NCI-H2227 (cell line): Measurements from ENCODE around the gene AUTS2.
"Not testable (repeated sequence)": the region's sequence is repeated elsewhere in the genome, so short reads cannot be mapped to it uniquely, and the experiment has no call there.

Experiments used
- DNase-seq: peaks from one replicate; lab custom pipeline; 2025; ENCODE audit not compliant: unreplicated experiment; lab: John Stamatoyannopoulos, UW

Gene AUTS2

DNA sequence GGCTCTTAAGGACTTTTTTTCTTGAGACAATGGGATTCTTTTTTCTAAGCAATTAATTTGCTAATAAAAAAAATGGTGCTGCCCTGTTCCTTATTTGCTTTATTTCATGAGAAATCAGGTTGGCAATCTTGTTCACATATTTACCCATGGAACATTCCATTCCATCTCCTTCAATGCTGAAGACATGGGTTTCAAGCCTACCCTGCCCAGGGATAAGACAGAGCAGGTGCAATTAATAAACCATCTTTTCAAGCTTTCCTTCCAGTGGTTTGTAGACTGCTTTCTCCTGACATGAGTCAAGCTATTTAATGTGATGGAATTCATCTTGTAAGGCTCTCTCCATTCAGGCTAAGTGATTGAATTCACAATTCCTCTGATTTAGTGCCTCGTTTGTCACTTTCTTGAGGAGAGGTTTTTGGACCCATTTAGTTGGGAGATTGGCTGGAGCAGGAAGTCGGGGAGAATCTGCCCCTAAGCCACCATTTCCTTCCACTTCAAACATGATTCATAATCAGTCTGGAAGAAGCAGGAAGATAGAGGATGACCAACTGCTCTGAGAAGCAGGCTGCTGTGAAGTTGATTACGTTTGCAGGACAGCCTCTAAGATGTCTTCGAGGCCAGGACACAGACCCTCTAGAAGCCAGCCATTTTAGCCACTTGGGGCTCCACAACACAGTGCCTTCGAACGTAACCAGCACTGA, 981.3 kb downstream of the AUTS2 start:
- DNase-seq, result no peak

DNA sequence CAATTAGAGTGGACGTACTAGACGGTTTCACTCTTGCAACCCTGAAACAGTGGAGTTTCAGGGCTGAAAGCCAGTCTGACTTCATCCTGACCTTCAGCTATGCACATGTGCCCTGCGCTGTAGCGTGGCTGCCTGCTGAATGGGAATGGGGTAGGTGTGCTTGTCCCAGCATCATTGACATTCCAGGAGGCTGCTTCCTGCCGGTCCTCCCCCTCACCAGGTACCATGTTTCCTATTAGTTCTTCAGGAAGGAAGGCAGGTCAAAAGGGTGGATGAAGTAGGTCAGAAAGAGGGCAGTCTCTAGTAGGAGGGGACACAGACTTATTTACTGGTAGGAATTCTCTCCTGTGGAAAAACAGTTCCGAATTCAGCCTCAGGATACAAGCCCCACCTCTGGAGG, 981.9 kb downstream of the AUTS2 start:
- no peak for DNase-seq

DNA sequence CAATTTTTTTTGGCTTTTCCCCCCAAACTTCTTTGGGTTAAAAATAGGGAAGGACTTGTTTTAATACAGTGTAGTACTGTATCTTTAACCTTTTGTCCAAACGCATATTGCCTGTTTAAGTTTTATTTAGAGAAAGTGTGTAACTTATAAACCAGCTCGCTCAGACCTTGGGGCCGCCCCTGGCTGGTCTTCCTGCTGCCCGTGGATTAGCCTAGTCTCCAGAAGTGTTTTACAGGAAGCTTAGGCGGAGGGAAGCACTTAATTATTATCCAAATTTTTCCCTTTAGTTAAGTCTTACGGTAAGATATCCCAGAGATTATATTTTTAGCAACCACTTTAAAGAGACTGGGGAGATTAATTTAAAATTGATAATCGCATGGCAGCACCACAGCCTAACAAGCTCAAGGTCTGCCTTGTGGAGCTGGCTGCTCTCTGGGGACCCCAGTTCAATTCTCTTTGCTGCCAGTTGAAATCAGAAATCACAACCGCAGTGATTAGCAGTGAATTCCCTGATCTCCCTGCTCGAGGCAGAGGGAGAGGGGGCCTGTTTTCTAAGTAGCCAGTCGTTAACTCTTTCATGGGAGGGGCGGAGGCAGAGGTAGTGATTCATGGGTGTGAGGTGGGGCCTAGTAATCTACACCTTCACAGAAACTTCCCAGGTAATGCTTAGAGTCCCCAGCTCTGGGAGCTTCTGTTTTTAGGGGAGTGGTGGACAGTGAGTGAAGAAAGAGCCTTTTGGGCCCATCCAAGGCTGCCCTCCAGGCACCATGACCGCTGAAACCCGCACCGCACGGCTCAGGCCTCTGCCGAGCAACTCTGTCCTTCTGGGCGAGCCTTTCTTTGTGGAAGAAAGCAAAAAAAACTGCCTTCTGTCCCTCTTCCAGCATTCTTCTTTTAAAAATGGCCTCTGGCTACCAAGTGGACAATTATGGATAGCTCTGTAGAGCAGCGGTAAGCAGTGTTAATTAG, 984.9 kb downstream of the AUTS2 start:
- DNase-seq, result peak; percentile 32

DNA sequence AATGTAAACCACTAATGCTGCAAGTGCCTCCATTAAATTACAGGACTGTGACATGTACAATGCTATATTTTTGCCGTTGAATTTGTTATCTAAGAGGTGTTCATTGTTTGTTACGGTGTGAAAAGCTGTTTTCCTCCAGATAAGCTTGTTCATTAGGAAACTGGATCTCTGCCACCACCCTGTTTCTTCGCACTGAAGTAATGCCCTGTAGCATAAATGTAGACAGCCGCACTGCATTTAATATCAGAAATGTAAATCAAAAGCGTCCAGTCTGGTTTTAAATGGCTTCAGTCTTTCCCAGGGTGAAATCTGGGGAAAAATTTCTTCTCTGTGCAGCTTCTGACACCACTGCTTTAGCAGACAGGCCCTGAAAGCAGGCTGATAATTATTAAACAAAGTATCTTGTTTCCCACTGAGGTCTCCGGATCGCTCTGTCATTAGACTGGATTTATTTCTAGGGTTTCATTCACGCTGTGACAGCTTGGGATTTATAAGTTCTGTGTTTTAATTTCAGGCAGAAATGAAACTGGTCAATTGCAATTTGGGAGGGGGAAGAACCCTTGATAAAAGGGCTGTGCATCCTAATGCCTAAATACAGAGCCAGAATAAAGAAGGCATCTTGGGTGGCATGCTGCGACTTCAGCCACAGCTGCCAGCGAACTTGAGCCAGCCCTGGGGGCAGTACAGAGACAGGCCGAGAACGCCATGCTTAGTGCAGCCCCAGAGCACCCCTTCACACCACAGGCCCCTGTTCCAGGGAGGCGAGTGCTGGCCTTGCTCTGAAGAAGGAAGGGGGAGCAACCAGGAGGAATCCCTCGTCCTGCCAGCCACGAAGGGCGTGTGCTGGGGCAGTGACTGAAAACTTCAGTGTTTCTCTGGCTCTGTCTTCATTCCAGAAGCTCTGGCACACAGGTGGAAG, 985.9 kb downstream of the AUTS2 start:
- DNase-seq, result peak; percentile 43

DNA sequence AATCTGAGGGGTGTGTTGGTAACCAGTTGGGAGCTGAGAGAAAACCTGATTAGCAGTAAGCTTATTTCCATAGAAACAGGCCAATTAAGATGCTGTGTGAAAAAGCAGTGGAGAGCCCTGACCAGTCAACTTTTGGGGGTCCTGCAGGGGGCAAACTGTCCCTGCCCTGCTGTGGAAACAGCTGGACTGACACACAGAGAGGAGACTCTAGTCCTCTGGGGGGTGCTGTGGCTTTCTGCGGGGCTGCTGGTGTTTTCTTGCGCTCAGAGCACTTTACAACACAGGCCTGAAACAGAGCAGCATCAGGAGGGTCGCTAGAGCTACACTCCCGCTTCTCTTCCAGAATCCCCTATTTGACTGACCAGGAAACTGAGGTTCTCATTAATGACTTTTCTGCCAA, 986.8 kb downstream of the AUTS2 start:
- DNase-seq, result no peak

DNA sequence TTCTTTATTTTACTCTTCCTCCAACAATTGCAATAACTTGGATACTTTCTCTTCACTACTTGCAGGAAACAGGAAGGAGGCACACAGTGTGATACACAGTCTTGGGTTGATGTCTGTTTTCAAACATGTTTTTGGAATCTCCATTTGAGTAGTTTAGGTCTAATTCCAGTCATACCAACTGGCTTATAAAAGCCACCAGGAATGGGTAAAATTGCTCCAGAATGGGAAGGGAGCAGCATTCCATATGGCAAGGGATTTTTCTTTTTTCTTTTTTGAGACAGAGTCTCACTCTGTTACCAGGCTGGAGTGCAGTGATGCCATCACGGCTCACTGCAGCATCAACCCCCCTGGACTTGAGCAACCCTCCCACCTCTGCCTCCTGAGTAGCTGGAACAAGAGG, 988.5 kb downstream of the AUTS2 start:
- DNase-seq, result no peak

DNA sequence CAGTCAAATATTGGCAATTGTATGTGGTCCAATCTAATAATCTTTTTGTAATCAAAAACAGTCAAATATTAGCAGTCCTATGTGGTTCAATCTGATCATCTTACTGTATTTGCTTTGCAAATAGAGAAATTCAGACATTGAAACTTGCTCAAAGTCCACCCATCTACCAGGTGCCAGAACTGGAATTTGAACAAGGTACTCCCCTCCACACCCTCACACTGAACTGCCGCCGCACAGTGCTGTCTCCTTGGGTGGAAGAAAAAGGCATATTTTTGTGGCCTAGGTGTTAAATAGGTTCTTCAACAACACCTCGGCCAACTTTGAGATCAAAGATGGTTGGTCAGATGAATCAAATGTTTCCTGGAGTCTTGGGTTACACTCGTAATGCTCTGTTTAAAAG, 989.5 kb downstream of the AUTS2 start:
- DNase-seq, result no peak

DNA sequence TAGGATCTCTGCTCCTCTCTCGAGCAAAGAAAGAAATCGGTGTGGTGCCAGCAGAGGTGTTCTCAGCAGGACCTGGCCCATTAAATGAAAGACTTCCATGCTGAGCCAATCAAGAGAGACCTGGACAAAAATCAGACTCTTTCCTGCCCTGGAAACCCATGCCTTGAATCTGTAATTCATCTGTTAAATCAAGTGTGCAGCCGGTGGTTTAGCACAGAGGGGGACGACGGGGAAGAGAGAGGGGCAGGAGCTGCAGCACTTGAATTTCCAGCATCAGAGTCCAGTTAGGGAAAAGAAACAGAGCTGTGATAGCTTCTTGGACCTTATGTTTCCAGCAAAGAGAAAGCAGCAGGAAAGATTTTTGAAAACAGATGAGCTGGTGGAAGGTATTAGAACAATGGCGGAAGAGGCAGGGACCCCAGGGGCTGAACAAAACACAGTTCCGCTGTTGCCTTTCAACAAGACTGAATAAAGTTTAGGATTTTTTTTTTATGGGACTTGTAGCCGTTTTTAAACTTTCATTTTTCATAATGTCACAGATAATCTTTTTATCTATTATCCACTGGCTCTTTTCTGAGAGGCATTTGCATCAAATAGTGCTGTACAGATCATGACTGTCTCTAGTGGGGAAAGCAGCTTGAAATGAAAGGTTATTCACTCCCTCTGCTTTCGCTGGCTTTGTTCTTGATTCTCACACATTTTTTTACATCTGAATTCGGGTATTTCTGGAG, 990.1 kb downstream of the AUTS2 start:
- DNase-seq, result peak; percentile 36

DNA sequence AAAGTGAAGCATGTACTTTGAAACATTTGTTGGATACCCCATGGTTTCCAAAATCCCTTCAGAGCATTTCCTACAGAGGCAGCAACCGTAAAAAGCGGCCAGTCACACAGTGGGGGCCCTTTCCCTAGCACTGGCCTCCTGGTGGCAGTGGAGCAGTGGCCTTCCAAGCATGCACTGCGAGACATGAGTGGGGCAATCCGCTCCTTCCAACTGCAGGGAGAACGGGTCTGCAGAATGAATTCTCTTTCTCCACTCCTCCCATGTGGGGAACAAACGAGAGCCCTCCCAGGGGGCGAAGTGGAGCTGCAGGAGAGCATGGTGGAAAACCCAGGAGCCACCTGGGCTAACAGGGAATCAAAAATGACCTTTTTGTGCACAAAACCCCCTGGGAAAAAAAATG, 990.7 kb downstream of the AUTS2 start:
- DNase-seq, result no peak

DNA sequence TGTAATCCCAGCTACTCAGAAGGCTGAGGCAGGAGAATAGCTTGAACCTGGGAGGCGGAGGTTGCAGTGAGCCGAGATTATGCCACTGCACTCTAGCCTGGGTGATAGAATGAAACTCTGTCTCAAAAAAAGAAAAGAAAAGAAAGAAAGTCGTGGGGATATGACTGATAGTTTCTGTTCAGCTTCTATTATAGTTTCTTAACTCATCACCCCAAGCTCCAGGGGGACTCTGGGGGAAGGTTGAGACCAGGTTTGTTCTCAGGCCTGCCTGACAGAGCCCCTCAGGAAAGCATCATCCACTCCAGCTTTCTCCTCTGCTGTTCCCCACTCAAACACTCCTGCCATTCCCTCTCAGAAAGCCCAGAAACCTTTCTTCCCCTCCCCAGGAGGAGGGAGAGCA, 991.3 kb downstream of the AUTS2 start:
- DNase-seq, result no peak

DNA sequence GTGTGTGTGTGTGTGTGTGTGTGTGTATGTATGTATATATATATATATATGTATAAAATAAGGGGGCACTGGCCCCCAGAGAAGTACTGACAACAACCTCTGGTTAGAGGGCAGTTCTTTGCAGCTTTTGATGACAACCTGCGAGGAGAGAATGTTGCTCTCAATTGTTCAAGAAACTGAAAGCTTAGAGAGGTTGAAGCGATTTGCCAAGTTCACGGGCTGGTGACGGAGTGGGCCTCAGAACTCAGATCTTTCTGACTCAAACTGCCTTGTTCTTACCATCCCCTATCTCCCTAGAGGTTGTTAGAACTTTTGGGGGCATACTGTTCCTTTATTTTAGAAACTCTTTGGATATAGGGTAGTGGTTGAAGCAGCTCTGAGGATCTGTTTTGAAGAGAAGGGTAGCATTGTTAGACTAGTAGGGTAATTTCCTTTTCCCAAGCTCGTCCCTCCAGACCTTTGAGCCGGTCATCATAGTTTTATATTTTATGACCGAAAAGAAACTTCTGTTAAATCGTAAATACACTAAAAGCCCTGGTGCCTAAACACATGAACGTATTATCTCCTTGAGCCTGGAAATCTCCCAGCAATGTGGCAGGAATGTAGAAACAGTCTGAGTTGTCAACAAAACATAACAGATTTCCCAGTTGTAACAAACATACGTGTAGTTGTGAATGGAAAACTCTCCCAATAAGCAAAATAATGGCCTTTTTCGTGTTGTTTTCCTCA, 992.0 kb downstream of the AUTS2 start:
- no peak for DNase-seq

DNA sequence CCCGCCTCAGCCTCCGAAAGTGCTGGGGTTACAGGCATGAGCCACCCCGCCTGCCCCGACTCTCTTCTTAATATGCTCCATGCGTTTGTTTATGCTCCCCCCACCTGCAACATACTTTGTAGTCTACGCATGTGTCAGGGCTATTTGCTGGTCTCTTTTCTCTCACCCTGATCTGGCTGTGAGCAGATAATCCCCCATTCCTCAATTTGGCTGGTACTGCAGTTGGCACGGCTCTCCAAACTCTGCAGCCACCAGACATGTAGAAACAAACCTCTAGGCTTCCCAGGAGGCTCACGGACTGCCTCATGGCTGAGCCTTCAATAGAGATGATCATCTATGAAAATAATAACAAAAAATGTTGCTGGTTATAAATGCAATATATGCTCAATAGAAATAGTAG, 993.4 kb downstream of the AUTS2 start:
- DNase-seq, result no peak

DNA sequence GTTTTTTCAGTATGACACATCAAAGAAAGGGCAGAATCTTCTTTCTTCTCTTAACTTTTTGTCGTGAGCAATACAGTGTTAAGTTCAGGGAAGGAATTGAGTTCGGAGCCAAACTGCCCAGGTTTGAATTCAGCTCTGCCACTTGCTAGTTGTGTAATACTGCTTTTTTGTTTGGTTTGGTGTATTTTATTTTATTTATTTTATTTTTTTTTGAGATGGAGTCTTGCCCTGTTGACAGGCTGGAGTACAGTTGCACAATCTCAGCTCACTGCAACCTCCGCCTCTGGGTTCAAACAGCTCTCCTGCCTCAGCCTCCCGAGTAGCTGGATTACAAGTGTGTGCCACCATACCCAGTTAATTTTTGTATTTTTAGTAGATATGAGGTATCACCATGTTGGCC, 993.9 kb downstream of the AUTS2 start:
- DNase-seq, result no peak

DNA sequence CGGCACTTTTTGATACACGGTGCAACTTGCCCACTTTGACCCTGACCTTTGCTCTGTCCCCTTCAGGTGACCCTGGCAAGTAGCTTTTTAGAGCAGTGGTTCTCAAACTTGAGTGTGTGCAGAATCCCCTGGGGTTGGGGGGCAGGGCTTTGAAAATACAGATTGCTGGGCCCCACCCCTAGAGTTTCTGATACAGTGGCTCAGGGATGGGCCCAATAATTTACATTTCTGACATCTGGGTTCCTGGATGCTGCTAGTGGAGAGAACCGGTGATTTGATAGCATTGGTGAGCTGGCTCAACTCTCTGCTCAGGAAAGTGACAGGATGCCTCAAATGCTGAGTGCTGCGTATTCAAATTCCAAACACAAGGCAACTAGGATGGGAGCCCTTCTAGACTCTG, 995.9 kb downstream of the AUTS2 start:
- no peak for DNase-seq

DNA sequence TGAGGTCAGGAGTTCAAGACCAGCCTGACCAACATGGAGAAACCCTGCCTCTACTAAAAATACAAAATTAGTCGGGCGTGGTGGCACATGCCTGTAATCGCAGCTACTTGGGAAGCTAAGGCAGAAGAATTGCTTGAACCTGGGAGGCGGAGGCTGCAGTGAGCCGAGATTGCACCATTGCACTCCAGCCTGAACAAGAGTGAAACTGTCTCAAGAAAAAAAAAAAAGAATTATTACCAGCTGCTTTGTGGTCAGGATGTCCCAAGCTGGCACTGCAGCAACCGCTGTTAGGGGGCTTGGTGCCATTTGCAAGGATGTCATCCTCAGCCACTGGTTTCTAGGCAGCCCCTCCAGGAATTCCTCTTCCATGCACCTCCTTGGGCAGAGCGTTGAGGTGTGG, 996.6 kb downstream of the AUTS2 start:
- not testable (repeated sequence) for DNase-seq

DNA sequence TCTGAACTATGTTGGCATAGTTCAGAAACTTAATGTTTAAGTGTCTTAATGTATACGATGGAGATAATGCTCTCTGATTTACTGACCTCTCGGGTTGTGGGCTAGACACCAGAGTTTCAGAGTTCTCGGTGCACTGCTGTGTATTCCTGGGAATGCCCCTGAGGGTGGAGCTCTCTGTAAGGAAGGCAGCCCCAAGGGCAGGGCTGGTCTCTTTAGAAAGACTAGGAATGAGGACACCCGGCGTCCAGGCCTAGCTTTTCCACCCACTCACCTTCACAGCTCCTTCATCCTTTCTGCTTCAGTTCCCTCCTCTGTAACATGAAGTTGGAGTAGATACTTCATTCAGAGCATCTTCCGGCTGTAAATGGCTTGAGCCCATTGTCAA, 997.1 kb downstream of the AUTS2 start:
- no peak for DNase-seq

DNA sequence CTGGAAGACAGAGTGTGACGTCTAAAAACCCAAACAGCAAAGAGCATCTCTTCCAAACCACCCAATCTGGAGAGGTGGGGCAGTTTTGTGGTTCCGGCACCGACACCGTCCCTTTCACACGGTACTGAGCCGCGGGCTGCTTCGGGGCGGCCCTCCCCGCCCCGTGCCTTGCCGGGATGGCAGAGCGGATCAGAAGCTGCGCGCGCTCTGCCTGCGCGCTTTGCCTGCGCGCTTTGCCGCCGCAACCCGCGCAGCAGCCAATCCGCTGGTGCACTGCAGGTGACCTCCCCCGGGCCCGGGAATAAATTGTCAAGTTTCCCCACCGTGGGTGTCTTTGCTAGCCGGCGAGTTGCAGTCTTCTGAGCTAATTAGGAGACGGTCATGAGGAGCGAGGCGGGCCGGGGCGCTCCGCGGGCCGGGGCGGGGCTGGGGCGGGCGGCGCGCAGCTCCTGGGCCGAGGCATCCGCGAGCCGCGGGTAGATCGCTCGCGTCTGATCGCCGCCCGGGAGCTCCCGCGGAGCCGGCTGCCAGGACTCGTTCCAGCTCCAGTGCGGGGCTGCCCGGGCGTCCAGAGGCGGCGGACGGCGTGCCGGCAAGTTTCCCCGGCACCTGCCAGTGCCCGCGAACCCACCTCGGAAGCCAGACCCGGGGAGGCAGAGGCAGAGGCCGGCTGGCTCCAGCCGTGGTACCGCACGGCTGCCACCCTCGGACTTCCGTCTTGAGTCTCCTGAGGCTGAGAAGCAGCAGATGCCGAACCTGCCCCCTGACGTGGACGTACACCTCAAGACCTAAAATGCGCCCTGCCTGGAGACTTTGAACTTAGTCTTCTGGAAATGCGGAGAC, 997.7 kb downstream of the AUTS2 start:
- peak; percentile 85 for DNase-seq

DNA sequence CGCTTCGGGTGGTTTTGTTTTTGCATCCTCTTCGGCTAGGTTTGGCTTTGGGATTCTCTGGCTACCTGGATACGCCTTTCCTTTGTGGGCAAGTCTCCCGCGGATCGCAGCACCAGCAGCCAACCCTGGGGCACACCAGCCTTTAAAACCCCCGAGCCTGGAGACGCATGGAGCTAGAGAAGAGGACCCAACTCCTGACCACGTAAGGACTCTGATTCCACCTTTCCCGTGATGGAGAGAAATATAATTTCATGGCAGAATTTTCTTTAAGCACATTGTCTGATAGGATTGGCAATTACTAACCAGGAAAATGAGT, 998.3 kb downstream of the AUTS2 start:
- DNase-seq, result no peak

DNA sequence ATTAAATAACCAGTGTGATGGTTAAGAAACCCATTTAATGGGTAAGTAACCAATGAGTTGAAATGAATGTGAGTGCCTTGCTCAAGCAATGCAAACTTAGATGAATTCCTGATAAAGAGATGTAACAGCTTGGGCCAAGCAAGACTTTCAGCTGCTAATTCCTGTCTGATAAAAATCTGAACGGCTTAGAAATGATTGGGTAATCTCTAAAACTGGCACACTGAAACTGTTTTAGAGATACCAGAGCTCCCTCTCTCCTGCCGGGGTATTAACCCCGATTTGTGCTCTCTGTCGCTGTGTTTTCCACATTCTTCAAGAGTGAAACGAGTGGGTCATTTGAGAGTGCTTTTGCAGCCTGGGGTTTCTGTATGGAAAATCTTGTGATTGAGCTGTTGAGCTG, 998.8 kb downstream of the AUTS2 start:
- peak; percentile 19 for DNase-seq
